Lower leg skin (tissue), 3 donors: ENCODE measurements around the gene SWAP70.

Source experiments
- POLR2A ChIP-seq, 2 donors: fragments of 450-650 bp; IDR thresholded peaks; one replicate each; pipeline ENCODE4 v1.6.1; 2016 to 2017; ENCODE audit warnings: antibody characterized with exemption in 2 of 2, mild to moderate bottlenecking in 1 of 2, moderate library complexity in 1 of 2
- TF ChIP-seq, protein P1 (sequence below), 3 donors: fragments of 450-650 bp; IDR thresholded peaks; one replicate each; pipeline ENCODE4 v1.5.1; 2016; ENCODE audit warnings: antibody characterized with exemption in 3 of 3, mild to moderate bottlenecking in 3 of 3, moderate library complexity in 2 of 3

GRCh38 chr11:9688716-9689511 lies 25.0 kb downstream of the SWAP70 start:
- TF ChIP-seq, protein P1, sequence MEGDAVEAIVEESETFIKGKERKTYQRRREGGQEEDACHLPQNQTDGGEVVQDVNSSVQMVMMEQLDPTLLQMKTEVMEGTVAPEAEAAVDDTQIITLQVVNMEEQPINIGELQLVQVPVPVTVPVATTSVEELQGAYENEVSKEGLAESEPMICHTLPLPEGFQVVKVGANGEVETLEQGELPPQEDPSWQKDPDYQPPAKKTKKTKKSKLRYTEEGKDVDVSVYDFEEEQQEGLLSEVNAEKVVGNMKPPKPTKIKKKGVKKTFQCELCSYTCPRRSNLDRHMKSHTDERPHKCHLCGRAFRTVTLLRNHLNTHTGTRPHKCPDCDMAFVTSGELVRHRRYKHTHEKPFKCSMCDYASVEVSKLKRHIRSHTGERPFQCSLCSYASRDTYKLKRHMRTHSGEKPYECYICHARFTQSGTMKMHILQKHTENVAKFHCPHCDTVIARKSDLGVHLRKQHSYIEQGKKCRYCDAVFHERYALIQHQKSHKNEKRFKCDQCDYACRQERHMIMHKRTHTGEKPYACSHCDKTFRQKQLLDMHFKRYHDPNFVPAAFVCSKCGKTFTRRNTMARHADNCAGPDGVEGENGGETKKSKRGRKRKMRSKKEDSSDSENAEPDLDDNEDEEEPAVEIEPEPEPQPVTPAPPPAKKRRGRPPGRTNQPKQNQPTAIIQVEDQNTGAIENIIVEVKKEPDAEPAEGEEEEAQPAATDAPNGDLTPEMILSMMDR (IDR thresholded peaks at IDR 0.05) = no peak
- no peak for TF ChIP-seq POLR2A (IDR thresholded peaks at IDR 0.05)
